Stimulated activated CD4-positive, alpha-beta T cell treated with anti-CD3 and anti-CD28 coated beads, Interleukin-1b, Interleukin-23, amount 100 ng/mL, for 24 hours (primary cell): ENCODE measurements around the gene KCP.

Experiments
- DNase-seq, 4 experiments: peaks; one replicate each; pipeline ENCODE4 v3.0.0-alpha.2; 2020; ENCODE audit warnings: low read depth in 4 of 4, low spot score in 1 of 4

The KCP gene

GRCh38 chr7:128888756-128889095 is 21.8 kb downstream of the KCP start:
- DNase-seq, result no peak

- DNase-seq, result no peak
Observed at GRCh38 chr7:128888039-128888755, 22.3 kb downstream of the KCP start.

DNA sequence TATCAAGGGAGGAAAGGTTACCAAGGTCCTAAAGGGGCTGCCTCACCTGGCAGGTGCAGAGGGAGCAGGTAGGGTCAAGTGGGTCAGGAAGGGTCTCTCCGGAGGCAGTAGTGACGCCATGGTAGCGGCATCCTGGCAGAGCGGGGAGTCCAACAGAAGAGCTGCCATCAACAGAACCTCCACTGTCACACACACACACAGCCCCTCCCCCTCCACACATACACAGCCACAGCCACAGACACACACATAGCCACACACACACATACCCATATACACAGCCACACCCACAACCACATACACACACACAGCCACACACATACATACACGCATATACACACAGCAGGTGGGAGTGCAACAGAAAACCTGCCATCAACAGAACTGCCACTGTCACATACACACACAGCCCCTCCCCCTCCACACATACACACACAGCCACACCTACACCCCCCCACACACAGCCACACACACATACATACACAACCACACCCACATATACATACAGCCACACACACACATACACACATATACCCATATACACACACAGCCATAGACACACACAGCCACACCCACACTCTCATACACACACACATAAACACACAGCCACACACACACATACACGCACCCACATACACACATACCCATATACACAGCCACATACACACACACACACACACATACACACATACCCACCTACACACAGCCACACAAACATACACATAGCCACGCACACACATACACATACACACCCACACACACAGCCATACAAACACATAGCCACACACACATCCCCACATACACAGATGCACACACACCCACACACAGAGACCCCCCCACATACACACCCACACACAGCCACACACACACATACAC is 23.1 kb downstream of the KCP start:
- DNase-seq, result no peak

DNA sequence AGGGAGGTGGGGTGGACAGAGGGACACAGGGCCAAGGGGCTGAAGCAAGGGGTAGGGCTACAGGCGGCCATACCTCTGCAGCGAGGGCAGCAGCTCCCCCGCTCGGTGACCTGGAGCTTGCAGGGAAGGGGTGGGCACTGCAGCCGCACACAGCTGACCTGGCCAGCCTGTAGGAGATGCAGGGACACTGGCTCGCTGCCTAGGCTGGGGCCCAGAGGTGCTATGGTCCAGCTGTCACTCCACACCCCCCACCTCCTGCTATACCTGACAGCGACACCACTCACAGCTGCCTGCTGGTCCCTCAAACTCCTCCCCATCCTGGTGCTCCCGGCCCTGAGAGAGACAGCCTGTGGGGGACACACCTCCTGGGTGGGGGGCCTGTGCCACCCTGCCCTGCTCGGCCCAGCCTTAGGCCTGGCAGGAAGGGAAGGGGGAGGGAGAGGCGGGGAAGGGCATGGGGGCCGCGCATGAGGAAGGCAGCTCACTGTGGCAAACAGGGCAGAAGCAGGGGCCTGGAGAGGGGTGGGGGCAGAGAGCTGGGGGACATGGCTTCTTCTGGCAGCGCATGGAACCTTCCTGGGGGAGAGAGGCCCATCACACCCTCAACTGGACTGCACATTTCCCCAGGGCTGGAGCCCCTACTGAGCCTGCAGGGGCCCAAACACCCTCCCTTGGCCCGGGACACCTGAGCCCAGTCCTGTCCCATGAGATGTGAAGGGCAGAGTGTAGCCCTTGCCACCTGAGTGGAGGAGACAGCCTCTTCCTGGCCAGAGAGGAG is 23.9 kb downstream of the KCP start:
- DNase-seq, result no peak

DNA sequence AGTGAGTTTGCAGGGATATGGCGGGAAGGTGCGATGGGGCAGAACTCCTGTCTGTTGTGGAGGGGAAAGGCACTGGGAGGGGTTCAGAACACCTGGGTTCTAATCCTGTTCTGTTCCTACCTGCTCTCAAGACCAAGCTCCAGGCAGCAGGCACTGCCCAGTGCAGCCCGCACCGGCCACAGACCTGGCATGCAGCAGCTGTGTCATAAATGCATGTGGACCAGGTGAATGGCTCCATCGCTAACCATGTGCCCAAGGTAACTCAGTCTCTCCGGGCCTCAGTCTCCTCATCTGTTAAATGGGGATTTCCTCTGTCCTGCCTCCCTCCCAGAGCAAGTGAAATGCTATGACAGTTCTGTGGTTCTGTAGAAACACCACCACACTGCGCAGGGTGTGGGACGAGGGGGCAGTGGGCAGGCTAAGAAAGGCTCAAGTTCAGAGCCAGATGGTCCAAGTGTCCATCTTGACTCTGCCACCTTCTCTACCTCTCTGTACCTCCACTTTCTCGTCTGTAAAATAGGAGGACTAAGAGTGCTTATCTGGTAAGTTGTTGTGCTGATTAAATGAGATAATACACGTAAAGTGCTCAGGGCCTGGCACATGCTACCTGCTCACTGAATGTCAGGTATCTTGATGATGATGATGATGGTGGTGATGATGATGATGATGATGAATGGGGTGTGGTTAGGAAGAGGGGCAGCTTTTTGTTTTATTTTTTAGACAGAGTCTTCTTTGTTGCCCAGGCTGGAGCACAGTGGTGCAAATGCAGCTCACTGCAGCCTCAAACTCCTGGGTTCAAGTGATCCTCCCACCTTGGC is 24.9 kb downstream of the KCP start:
- DNase-seq, result no peak

DNA sequence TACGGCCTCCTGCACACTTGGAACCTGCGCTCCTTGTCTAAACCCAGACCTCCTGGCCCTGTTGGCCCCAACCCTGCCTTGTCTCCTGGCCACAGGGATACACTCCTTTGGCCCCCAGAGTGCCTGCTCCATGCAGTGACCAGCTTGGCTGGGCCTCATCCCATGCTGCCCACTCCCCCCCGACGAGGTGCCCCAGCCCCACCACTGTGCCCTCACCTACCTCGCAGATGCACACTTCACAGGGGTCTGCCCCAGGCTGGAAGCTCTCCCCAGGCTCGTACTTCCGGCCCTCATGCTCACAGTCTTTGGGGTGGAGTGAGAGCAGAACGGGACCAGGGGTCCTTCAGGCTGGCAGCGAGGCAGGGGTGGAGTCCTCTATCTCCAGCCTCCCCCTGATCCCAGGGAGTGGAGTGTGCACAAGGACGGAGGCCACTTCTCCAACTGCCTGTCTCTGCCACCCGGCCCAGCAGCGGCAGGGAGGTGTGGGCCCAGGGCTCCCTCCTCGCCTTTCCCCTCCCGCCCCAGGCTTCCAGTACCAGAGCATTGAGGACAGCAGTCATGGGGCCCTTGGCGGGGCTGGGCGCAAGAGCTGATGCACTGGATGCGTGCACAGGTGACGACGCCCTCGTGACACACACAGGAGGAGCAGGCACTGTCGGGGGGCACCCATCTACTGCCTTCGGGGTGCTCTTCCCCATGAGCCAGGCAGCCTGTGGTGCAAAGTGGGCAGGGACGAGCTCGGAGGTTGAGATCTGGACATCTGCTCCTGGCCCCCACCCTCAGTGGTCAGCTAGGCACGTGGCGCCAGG is 25.7 kb downstream of the KCP start:
- DNase-seq, result no peak

- peak; percentile 73 to 89 (median 84) for DNase-seq
Observed at GRCh38 chr7:128883622-128884448, 26.7 kb downstream of the KCP start.

DNA sequence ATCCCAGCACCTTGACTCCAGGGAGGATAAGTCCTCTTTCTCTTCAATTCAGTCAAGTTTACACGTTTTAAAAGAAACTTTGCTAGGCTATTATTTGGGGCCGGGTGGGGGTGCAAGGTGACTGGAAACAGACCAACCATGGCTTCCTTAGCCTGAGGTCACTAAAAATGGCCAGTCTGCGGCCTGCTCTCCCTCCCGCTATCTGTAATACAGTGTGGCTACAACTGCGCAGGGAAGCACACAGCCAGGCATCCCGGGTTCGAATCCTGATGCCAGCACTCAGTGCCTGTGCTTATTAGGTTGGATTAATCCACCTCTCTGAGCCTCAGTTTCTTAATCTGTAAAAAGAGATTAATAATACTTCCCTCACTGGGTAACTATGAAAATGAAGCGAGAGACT is 28.4 kb downstream of the KCP start:
- no peak for DNase-seq

GRCh38 chr7:128881458-128882125 is 28.9 kb downstream of the KCP start:
- no peak for DNase-seq

- no peak for DNase-seq
Observed at GRCh38 chr7:128880791-128881457, 29.6 kb downstream of the KCP start.

- peak in 1 of 4 experiments; percentile 19 for DNase-seq
Observed at GRCh38 chr7:128879939-128880746, 30.4 kb downstream of the KCP start.

- no peak for DNase-seq
Observed at GRCh38 chr7:128879461-128879938, 31.0 kb downstream of the KCP start.

GRCh38 chr7:128878226-128879105 is 32.0 kb downstream of the KCP start:
- DNase-seq, result no peak

GRCh38 chr7:128877756-128878120 is 32.8 kb downstream of the KCP start:
- DNase-seq, result no peak

DNA sequence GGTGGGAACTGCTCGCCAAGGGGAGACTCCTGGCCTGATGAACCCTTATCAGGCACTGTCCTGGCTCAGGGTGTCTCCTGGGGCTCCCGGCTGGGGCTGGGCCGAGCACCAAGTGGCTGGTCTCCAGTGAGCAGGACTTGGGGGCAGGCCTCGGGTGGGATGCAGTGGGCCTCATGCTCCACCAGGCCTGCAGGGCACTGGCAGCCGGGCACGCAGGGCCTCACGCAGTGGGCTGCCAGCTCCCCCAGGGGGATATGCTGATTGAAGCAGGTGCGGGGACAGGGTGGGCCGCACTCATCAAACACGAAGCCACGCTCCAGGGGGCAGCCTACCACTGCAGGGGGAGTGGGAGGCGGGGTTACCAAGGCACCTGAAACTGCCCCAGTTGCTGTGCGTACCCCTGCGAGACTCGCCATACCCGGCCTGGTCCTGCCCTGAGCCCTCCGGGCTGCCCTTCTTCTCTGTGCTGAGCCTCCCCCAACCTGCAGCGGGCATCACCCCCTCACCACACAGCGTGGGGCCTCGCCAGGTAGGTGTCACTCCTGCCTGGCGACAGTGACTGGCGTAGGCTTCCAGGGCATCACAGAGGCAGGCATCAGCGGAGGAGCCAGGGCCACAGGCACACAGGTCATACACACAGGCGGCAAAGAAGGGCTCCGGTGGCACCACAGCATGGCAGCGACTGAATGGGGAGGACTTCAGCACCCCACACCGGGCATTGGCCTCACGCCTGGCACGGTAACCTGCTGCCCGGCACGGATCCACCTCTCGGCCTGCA is 33.3 kb downstream of the KCP start:
- DNase-seq, result no peak
